WTC11 (cell line): ENCODE data around the gene TMEM205. TPM values are rescaled to one million over a fixed set of nuclear protein-coding genes. Genes with fewer than 3 reads are reported as not detected.

ENCODE experiments used
- ATAC-seq: fragments of 200-7000 bp; cut with Tn5 transposase; 2 replicates; pipeline ENCODE4 v1.10.0; 2021; ENCODE audit warnings: mild to moderate bottlenecking, moderate library complexity
- CTCF ChIA-PET: fragments of 300-600 bp; sonication (Branson Sonifier 250); formaldehyde crosslinking; loops from one replicate; lab custom pipeline; 2021; ENCODE audit warnings: antibody characterized with exemption; lab: Charles Lee
- POLR2A ChIA-PET: fragments of 350-600 bp; sonication (Branson Sonifier 250); formaldehyde crosslinking; loops from one replicate; lab custom pipeline; 2021; ENCODE audit warnings: antibody characterized with exemption; lab: Charles Lee
- DNase-seq: peaks from one replicate; pipeline ENCODE4 v3.0.0; 2021; ENCODE audit warnings: low spot score
- H3K27ac Mint-ChIP-seq: 2 replicates; pipeline ENCODE4 v1.8.0; 2021; ENCODE audit warnings: mixed read lengths
- H3K27me3 Mint-ChIP-seq: 2 replicates; pipeline ENCODE4 v1.8.0; 2021; ENCODE audit warnings: low read depth, mild to moderate bottlenecking, moderate library complexity, mixed read lengths
- H3K36me3 Mint-ChIP-seq: 2 replicates; pipeline ENCODE4 v1.8.0; 2021; ENCODE audit warnings: mixed read lengths
- H3K4me1 Mint-ChIP-seq: 2 replicates; pipeline ENCODE4 v1.8.0; 2022; ENCODE audit warnings: mixed read lengths
- H3K4me3 Mint-ChIP-seq: 2 replicates; pipeline ENCODE4 v1.8.0; 2021; ENCODE audit warnings: mild to moderate bottlenecking, moderate library complexity, mixed read lengths
- H3K9me3 Mint-ChIP-seq: 2 replicates; pipeline ENCODE4 v1.8.0; 2021; ENCODE audit warnings: mixed read lengths
- ARID4B ChIP-seq: sonication (generic); formaldehyde crosslinking; IDR thresholded peaks from 2 replicates; pipeline ENCODE4 v1.8.0; 2023; ENCODE audit warnings: missing genetic modification reagents, mild to moderate bottlenecking, borderline replicate concordance
- E2F1 ChIP-seq: sonication (generic); formaldehyde crosslinking; IDR thresholded peaks from 2 replicates; pipeline ENCODE4 v1.8.0; 2022; ENCODE audit warnings: mild to moderate bottlenecking, missing genetic modification reagents
- KAT7 ChIP-seq: sonication (generic); formaldehyde crosslinking; IDR thresholded peaks from 2 replicates; pipeline ENCODE4 v1.8.1; 2023; ENCODE audit warnings: missing genetic modification reagents, mild to moderate bottlenecking, borderline replicate concordance
- MAX ChIP-seq: sonication (generic); formaldehyde crosslinking; IDR thresholded peaks from 2 replicates; pipeline ENCODE4 v1.8.0; 2022; ENCODE audit warnings: mild to moderate bottlenecking, missing genetic modification reagents
- NFYB ChIP-seq: sonication (generic); formaldehyde crosslinking; conservative IDR thresholded peaks from 2 replicates; pipeline ENCODE4 v1.8.0; 2022; ENCODE audit warnings: low read depth, missing genetic modification reagents
- RELA ChIP-seq: sonication (generic); formaldehyde crosslinking; IDR thresholded peaks from 2 replicates; pipeline ENCODE4 v1.8.1; 2022; ENCODE audit warnings: missing genetic modification reagents, mild to moderate bottlenecking, borderline replicate concordance
- USF2 ChIP-seq: sonication (generic); formaldehyde crosslinking; IDR thresholded peaks from 2 replicates; pipeline ENCODE4 v1.8.1; 2023; ENCODE audit warnings: mild to moderate bottlenecking, missing genetic modification reagents, moderate library complexity
- ZNF423 ChIP-seq: fragments of 250-450 bp; sonication (Bioruptor Pico); IDR thresholded peaks from 2 replicates; pipeline ENCODE4 v2.1.2; 2022; ENCODE audit warnings: mild to moderate bottlenecking, moderate library complexity
- total RNA-seq: library from RNA; stranded (reverse); gene quantifications from 3 replicates; pipeline ENCODE4 v1.2.3, GENCODE V29; 2021
- TF ChIP-seq, protein P1 (sequence below): sonication (generic); formaldehyde crosslinking; IDR thresholded peaks from 2 replicates; pipeline ENCODE4 v1.8.0; 2022; ENCODE audit warnings: missing genetic modification reagents

Gene TMEM205
- total RNA-seq, 1 experiment from 2014 or later, result 69.9 TPM

DNA sequence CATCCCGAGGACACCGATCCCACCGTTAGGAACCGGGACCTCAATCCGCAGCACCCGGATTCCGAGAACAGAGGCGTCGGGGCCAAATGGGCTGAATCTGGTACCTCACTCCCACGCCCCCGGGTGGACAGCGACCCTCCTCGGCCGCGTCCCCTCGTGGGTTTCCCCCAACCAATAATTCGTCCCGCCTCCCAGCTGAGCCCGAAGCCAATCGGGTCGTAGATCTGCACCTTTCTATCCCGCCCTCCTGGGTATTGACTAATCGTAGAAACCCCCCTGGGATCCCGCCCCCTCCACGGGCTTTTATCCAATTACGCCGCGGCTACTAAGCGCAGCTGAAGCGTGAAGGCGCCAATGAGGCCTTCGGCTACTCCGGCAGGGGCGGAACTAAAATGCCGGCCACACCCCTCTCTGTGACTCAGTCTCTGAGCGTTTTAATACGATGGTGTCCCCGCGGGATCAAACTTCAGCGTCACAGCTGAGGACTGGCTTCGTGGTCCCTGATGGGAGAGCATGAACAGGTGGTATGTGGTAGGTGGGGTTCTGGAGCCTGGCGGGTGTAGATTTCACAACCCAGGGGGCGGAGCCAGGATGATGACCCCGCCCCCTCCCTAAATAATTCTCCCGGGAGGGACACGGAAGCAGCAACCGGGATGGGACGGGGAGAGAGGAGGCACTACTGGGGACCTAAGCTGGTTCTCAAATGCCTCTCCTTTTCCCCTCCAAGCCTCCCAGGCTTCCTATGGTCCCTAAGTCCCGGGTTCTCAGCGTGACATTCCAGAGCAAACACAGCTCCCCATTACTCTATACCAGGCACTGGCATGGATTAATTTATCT is at the start of gene TMEM205, which contains the start of gene CCDC159 (continued):
- TF ChIP-seq E2F1 (CRISPR knock-in tag), result no peak
- peak; percentile 59; the same call in 1 of the 2 replicates for TF ChIP-seq MAX
- TF ChIP-seq ARID4B, result no peak

GRCh38 chr19:11390933-11391680 is 45.0 kb upstream of the TMEM205 start:
- Mint-ChIP-seq H3K27me3 (no peaks in the 10 kb centered on the region; the same call in 1 of the 2 replicates), H3K4me3 (no peak overlapping the region), H3K4me1 (peaks cover 6% of the 10 kb centered on the region), H3K27ac (no peak overlapping the region), H3K36me3 (peaks cover 17% of the 10 kb centered on the region), H3K9me3 (peaks cover 13% of the 10 kb centered on the region)
- TF ChIP-seq, protein P1, sequence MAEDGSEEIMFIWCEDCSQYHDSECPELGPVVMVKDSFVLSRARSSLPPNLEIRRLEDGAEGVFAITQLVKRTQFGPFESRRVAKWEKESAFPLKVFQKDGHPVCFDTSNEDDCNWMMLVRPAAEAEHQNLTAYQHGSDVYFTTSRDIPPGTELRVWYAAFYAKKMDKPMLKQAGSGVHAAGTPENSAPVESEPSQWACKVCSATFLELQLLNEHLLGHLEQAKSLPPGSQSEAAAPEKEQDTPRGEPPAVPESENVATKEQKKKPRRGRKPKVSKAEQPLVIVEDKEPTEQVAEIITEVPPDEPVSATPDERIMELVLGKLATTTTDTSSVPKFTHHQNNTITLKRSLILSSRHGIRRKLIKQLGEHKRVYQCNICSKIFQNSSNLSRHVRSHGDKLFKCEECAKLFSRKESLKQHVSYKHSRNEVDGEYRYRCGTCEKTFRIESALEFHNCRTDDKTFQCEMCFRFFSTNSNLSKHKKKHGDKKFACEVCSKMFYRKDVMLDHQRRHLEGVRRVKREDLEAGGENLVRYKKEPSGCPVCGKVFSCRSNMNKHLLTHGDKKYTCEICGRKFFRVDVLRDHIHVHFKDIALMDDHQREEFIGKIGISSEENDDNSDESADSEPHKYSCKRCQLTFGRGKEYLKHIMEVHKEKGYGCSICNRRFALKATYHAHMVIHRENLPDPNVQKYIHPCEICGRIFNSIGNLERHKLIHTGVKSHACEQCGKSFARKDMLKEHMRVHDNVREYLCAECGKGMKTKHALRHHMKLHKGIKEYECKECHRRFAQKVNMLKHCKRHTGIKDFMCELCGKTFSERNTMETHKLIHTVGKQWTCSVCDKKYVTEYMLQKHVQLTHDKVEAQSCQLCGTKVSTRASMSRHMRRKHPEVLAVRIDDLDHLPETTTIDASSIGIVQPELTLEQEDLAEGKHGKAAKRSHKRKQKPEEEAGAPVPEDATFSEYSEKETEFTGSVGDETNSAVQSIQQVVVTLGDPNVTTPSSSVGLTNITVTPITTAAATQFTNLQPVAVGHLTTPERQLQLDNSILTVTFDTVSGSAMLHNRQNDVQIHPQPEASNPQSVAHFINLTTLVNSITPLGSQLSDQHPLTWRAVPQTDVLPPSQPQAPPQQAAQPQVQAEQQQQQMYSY (CRISPR knock-in tag), result peak; percentile 92
- TF ChIP-seq RELA, result no peak
- ChIA-PET POLR2A (interaction anchor here (0.7 to 1.4 kb wide), 2 partner anchors 10 to 38 kb away, joined by 4 to 5 read pairs; no protein-coding TSS in a partner anchor), CTCF (interaction anchor here (0.9 to 3.4 kb wide), 6 partner anchors 8 to 91 kb away, joined by 3 to 26 read pairs (median 5); partner anchors contain the start of gene PRKCSH)
- no peak for ATAC-seq
- DNase-seq, result no peak

- ChIA-PET POLR2A (interaction anchor here (1.4 kb wide), 1 partner anchor 9 kb away, joined by 5 read pairs; no protein-coding TSS in a partner anchor), CTCF (interaction anchor here (1.3 to 3.4 kb wide), 4 partner anchors 7 to 45 kb away, joined by 4 to 26 read pairs (median 9); partner anchors contain the start of gene PRKCSH)
- no peak for TF ChIP-seq ZNF423
- no peak; the same call in 1 of the 2 replicates for TF ChIP-seq NFYB (CRISPR knock-in tag)
- peak; percentile 54; the same call in 1 of the 2 replicates for TF ChIP-seq USF2 (CRISPR knock-in tag)
- no peak for TF ChIP-seq KAT7 (CRISPR knock-in tag)
- TF ChIP-seq RELA, result no peak
Observed at GRCh38 chr19:11390359-11390758, 44.3 kb upstream of the TMEM205 start.

More at GRCh38 chr19:11390359-11390758, 44.3 kb upstream of the TMEM205 start:
- DNase-seq (no peak), ATAC-seq (peak; percentile 38; the same call in 1 of the 2 replicates)
- Mint-ChIP-seq H3K4me1 (peaks cover 4% of the 10 kb centered on the region), H3K27me3 (no peaks in the 10 kb centered on the region; the same call in 1 of the 2 replicates), H3K27ac (no peak overlapping the region), H3K36me3 (peaks cover 16% of the 10 kb centered on the region), H3K4me3 (no peak overlapping the region), H3K9me3 (peaks cover 13% of the 10 kb centered on the region)
